Germinal center (tissue), 1 donor: Measurements from ENCODE around the gene TMPRSS9.
"Not testable (repeated sequence)": the region's sequence is repeated elsewhere in the genome, so short reads cannot be mapped to it uniquely, and the experiment has no call there.

Experiments used
- DNase-seq: peaks from one replicate; pipeline ENCODE4 v3.0.0; 2012; ENCODE audit warnings: mixed read lengths, low spot score

Gene TMPRSS9

GRCh38 chr19:2342656-2343288, 17.3 kb upstream of the TMPRSS9 start:
- DNase-seq, result no peak

- no peak for DNase-seq
These were observed 16.6 kb upstream of the TMPRSS9 start for GRCh38 chr19:2343289-2343982.

- DNase-seq, result no peak
These were observed 15.6 kb upstream of the TMPRSS9 start for GRCh38 chr19:2344381-2344870.

- no peak for DNase-seq
These were observed 15.0 kb upstream of the TMPRSS9 start for GRCh38 chr19:2345076-2345475.

- DNase-seq, result no peak
These were observed 14.0 kb upstream of the TMPRSS9 start for GRCh38 chr19:2345794-2346663.

- not testable (repeated sequence) for DNase-seq
These were observed 10.2 kb upstream of the TMPRSS9 start for GRCh38 chr19:2349818-2350217.

- DNase-seq, result no peak
These were observed 9.4 kb upstream of the TMPRSS9 start for GRCh38 chr19:2350656-2351055.

GRCh38 chr19:2351591-2351990, 8.5 kb upstream of the TMPRSS9 start:
- DNase-seq, result no peak

GRCh38 chr19:2352121-2352520, 7.9 kb upstream of the TMPRSS9 start:
- DNase-seq, result no peak

- no peak for DNase-seq
These were observed 6.7 kb upstream of the TMPRSS9 start for GRCh38 chr19:2353159-2353886.

GRCh38 chr19:2353887-2354592, 6.0 kb upstream of the TMPRSS9 start:
- DNase-seq, result no peak

- no peak for DNase-seq
These were observed 5.4 kb upstream of the TMPRSS9 start for GRCh38 chr19:2354670-2355069.

- DNase-seq, result no peak
These were observed 4.7 kb upstream of the TMPRSS9 start for GRCh38 chr19:2355168-2356035.

- DNase-seq, result no peak
These were observed 3.9 kb upstream of the TMPRSS9 start for GRCh38 chr19:2356036-2356646.

- DNase-seq, result no peak
These were observed 2.5 kb upstream of the TMPRSS9 start for GRCh38 chr19:2357279-2358206.

GRCh38 chr19:2358548-2359173, 1.4 kb upstream of the TMPRSS9 start:
- DNase-seq, result no peak

GRCh38 chr19:2360833-2361232, 768 bp downstream of the TMPRSS9 start:
- no peak for DNase-seq
